Caco-2 (cell line): ENCODE data around the gene EPHB2. TPM values are rescaled to one million over a fixed set of nuclear protein-coding genes. Genes with fewer than 3 reads are reported as not detected.

Source experiments
- BruUV-seq: library from RNA; stranded (reverse); fragments of 400-500 nt; replicated peaks from 2 replicates; lab custom pipeline; 2021; lab: Mats Ljungman, UMichigan
- CTCF ChIA-PET: fragments of 300-600 bp; sonication (Branson Sonifier 250); formaldehyde crosslinking; loops from one replicate; lab custom pipeline; 2022; ENCODE audit warnings: antibody characterized with exemption; lab: Charles Lee
- POLR2A ChIA-PET: fragments of 300-600 bp; sonication (Branson Sonifier 250); formaldehyde crosslinking; loops from one replicate; lab custom pipeline; 2022; ENCODE audit warnings: antibody characterized with exemption; lab: Charles Lee
- DNase-seq, 2 experiments: peaks; one replicate each; pipeline versions ENCODE4 v3.0.0 to v3.0.0-alpha.2; 2020 to 2022
- H3K27me3 ChIP-seq: replicated peaks from 2 replicates; pipeline ENCODE4 v1.6.0; 2011; ENCODE audit warnings: low read length; ENCODE audit not compliant: control insufficient read depth, insufficient read depth
- H3K36me3 ChIP-seq: 2 replicates; pipeline ENCODE4 v1.5.1; 2011; ENCODE audit warnings: low read length; ENCODE audit not compliant: control insufficient read depth, insufficient read depth
- H3K4me1 ChIP-seq: fragments of 250-450 bp; sonication (Bioruptor Pico); 2 replicates; pipeline ENCODE4 v1.5.1; 2020; ENCODE audit warnings: mild to moderate bottlenecking
- H3K4me3 ChIP-seq: 2 replicates; pipeline ENCODE4 v1.5.1; 2011; ENCODE audit warnings: low read depth, mild to moderate bottlenecking, control low read depth, low read length
- H3K9me3 ChIP-seq: fragments of 250-450 bp; sonication (Bioruptor Pico); 2 replicates; pipeline ENCODE4 v1.5.1; 2020; ENCODE audit warnings: mild to moderate bottlenecking, moderate library complexity
- H3K27ac Mint-ChIP-seq: one replicate; pipeline ENCODE4 v1.8.0; 2022; ENCODE audit warnings: mixed read lengths; ENCODE audit not compliant: unreplicated experiment
- H3K27me3 Mint-ChIP-seq: one replicate; pipeline ENCODE4 v1.8.0; 2022; ENCODE audit warnings: mixed read lengths; ENCODE audit not compliant: insufficient read depth, unreplicated experiment
- H3K36me3 Mint-ChIP-seq: one replicate; pipeline ENCODE4 v1.8.0; 2022; ENCODE audit warnings: mild to moderate bottlenecking, mixed read lengths; ENCODE audit not compliant: insufficient read depth, unreplicated experiment
- H3K4me1 Mint-ChIP-seq: one replicate; pipeline ENCODE4 v1.8.0; 2022; ENCODE audit warnings: low read depth, mixed read lengths; ENCODE audit not compliant: unreplicated experiment
- H3K4me3 Mint-ChIP-seq: one replicate; pipeline ENCODE4 v1.8.0; 2022; ENCODE audit warnings: mild to moderate bottlenecking, moderate library complexity, mixed read lengths; ENCODE audit not compliant: unreplicated experiment
- H3K9me3 Mint-ChIP-seq: one replicate; pipeline ENCODE4 v1.8.0; 2022; ENCODE audit warnings: mixed read lengths; ENCODE audit not compliant: unreplicated experiment
- intact Hi-C: fragments of 100-400 bp; cut with micrococcal nuclease; formaldehyde crosslinking; loops from one replicate; pipeline ENCODE4 v1.10.0; 2022; ENCODE audit not compliant: unreplicated experiment
- total RNA-seq: library from RNA; stranded (reverse); gene quantifications from 2 replicates; pipeline ENCODE4 v1.2.3, GENCODE V29; 2022
- TF ChIP-seq, protein P1 (sequence below), 2 experiments: fragments of 200-600 bp in 1 of 2; IDR thresholded peaks; 1 replicate in 1 of 2; 2 replicates in 1 of 2; pipeline versions ENCODE4 v1.5.1 to v1.8.0; 2011 to 2022; ENCODE audit warnings: antibody characterized with exemption in 1 of 2, control low read depth in 1 of 2, inconsistent platforms in 1 of 2, low read depth in 1 of 2, low read length in 1 of 2, mild to moderate bottlenecking in 1 of 2, moderate library complexity in 1 of 2; ENCODE audit not compliant: insufficient read depth in 1 of 2, severe bottlenecking in 1 of 2, unreplicated experiment in 1 of 2

EPHB2 gene
- total RNA-seq, 1 experiment from 2014 or later = 30.1 TPM

GRCh38 chr1:22827666-22828483 lies 117.2 kb downstream of the EPHB2 start:
- H3K4me3 ChIP-seq = no peak overlapping the region
- peaks cover 7% of the 10 kb centered on the region for H3K36me3 Mint-ChIP-seq
- peak overlapping the region; percentile 87 for H3K27ac Mint-ChIP-seq
- ChIA-PET POLR2A (no interaction called here), CTCF (no interaction called here)
- H3K4me1 ChIP-seq = peaks cover 43% of the 10 kb centered on the region
- no peak for DNase-seq
- no peaks in the 10 kb centered on the region for H3K27me3 ChIP-seq
- no peaks in the 10 kb centered on the region for H3K27me3 Mint-ChIP-seq
- intact Hi-C loops = no loop called here
- no TSS peak for BruUV-seq
- TF ChIP-seq, protein P1, sequence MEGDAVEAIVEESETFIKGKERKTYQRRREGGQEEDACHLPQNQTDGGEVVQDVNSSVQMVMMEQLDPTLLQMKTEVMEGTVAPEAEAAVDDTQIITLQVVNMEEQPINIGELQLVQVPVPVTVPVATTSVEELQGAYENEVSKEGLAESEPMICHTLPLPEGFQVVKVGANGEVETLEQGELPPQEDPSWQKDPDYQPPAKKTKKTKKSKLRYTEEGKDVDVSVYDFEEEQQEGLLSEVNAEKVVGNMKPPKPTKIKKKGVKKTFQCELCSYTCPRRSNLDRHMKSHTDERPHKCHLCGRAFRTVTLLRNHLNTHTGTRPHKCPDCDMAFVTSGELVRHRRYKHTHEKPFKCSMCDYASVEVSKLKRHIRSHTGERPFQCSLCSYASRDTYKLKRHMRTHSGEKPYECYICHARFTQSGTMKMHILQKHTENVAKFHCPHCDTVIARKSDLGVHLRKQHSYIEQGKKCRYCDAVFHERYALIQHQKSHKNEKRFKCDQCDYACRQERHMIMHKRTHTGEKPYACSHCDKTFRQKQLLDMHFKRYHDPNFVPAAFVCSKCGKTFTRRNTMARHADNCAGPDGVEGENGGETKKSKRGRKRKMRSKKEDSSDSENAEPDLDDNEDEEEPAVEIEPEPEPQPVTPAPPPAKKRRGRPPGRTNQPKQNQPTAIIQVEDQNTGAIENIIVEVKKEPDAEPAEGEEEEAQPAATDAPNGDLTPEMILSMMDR (IDR thresholded peaks at IDR 0.05; ENCODE audit: insufficient read depth in 1 of 2, low read depth in 1 of 2, low read length in 1 of 2, severe bottlenecking in 1 of 2, unreplicated experiment in 1 of 2) = no peak
- peak overlapping the region; percentile 52 for H3K4me3 Mint-ChIP-seq
- no peaks in the 10 kb centered on the region for H3K9me3 Mint-ChIP-seq
- no peaks in the 10 kb centered on the region; the same call in 1 of the 2 replicates for H3K36me3 ChIP-seq
- no peaks in the 10 kb centered on the region for H3K9me3 ChIP-seq
- peaks cover 25% of the 10 kb centered on the region for H3K4me1 Mint-ChIP-seq

DNA sequence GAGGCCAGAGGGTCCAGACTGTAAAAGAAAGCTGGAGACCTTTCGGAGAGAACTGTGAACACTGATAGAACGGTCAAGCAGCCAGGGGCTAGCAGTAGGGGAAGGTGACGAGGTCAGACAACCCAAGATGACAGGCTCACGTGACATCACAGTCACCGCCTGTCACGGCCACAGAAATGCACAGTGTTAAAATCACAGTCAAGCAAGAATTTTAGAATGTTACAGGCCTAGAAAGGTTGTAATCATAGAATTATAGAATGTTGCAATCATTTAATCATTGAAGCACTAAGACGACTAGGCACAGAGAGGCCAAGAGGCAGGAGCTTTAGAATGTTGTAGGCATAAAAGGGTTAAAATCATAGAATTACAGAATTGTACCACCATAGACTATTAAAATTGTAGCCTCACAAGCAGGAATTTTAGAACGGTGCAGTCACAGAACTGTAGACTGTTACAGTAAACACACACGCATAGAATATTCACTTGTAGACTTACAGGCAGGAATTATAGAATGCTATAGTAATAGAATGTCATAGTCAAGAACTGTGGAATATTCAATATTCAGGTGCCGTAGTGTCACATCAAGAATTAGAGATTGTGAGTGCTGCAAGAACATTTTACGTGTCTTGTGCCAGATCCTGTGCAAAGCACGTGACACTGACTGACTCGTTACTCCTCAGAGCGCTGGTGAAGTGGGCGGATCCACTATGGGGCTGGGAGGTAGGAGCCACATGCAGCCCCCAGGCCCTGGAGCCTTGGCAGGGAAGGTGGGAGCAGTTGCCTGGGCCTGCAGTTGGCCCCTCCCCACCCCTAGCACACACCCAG lies 118.1 kb downstream of the EPHB2 start:
- Histone ChIP-seq H3K9me3 (no peaks in the 10 kb centered on the region), H3K27me3 (no peaks in the 10 kb centered on the region), H3K4me1 (peaks cover 43% of the 10 kb centered on the region), H3K36me3 (no peaks in the 10 kb centered on the region; the same call in 1 of the 2 replicates), H3K4me3 (no peak overlapping the region)
- intact Hi-C loops = no loop called here
- BruUV-seq = no TSS peak
- no peak overlapping the region for H3K27ac Mint-ChIP-seq
- no peak for DNase-seq
- no peak overlapping the region for H3K4me3 Mint-ChIP-seq
- H3K27me3 Mint-ChIP-seq = no peaks in the 10 kb centered on the region
- ChIA-PET POLR2A (no interaction called here), CTCF (no interaction called here)
- no peaks in the 10 kb centered on the region for H3K9me3 Mint-ChIP-seq
- TF ChIP-seq, protein P1 (IDR thresholded peaks at IDR 0.05; ENCODE audit: insufficient read depth in 1 of 2, low read depth in 1 of 2, low read length in 1 of 2, severe bottlenecking in 1 of 2, unreplicated experiment in 1 of 2) = no peak
- H3K36me3 Mint-ChIP-seq = peaks cover 7% of the 10 kb centered on the region
- peaks cover 25% of the 10 kb centered on the region for H3K4me1 Mint-ChIP-seq

GRCh38 chr1:22829309-22829989 lies 118.8 kb downstream of the EPHB2 start:
- Mint-ChIP-seq H3K9me3 (no peaks in the 10 kb centered on the region), H3K4me1 (peaks cover 25% of the 10 kb centered on the region), H3K27me3 (no peaks in the 10 kb centered on the region), H3K4me3 (no peak overlapping the region), H3K27ac (no peak overlapping the region), H3K36me3 (peaks cover 7% of the 10 kb centered on the region)
- no TSS peak for BruUV-seq
- CTCF ChIA-PET = no interaction called here
- DNase-seq = no peak
- intact Hi-C loops = no loop called here
- peaks cover 43% of the 10 kb centered on the region for H3K4me1 ChIP-seq
- H3K36me3 ChIP-seq = no peaks in the 10 kb centered on the region; the same call in 1 of the 2 replicates
- H3K4me3 ChIP-seq = no peak overlapping the region
- POLR2A ChIA-PET = no interaction called here
- no peaks in the 10 kb centered on the region for H3K27me3 ChIP-seq
- TF ChIP-seq, protein P1 (IDR thresholded peaks at IDR 0.05; ENCODE audit: insufficient read depth in 1 of 2, low read depth in 1 of 2, low read length in 1 of 2, severe bottlenecking in 1 of 2, unreplicated experiment in 1 of 2) = no peak
- H3K9me3 ChIP-seq = no peaks in the 10 kb centered on the region
